Measurements from ENCODE around the gene PRRX2. TPM values are rescaled to one million over a fixed set of nuclear protein-coding genes. Genes with fewer than 3 reads are reported as not detected.
A peak's percentile ranks its signal among the peaks of the same experiment; 100 is the strongest.

PRRX2 gene
- total RNA-seq, 1 donor from 2014 or later: not detected

GRCh38 chr9:129644365-129644764 lies 21.1 kb upstream of the PRRX2 start:
- Mint-ChIP-seq H3K27ac (no peak overlapping the region), H3K9me3 (no peaks in the 10 kb centered on the region), H3K4me1 (peaks cover 16% of the 10 kb centered on the region), H3K27me3 (no peaks in the 10 kb centered on the region), H3K36me3 (ENCODE audit: low read depth) (peaks cover 2% of the 10 kb centered on the region), H3K4me3 (no peak overlapping the region)
- ATAC-seq (ENCODE audit: low read depth): no peak
- DNase-seq: no peak
- ChIA-PET POLR2A (no interaction called here), CTCF (interaction anchor here (1.1 kb wide), 1 partner anchor 93 kb away, joined by 3 read pairs; no protein-coding TSS in a partner anchor)
- intact Hi-C loops (cut with micrococcal nuclease): no loop called here
- TF ChIP-seq CTCF (IDR thresholded peaks at IDR 0.05): no peak

GRCh38 chr9:129644902-129645301 lies 20.5 kb upstream of the PRRX2 start:
- intact Hi-C loops (cut with micrococcal nuclease): no loop called here

GRCh38 chr9:129646252-129646651 lies 19.2 kb upstream of the PRRX2 start:
- Mint-ChIP-seq H3K4me1 (peaks cover 2% of the 10 kb centered on the region), H3K27me3 (no peaks in the 10 kb centered on the region), H3K9me3 (no peaks in the 10 kb centered on the region), H3K27ac (no peak overlapping the region), H3K4me3 (no peak overlapping the region), H3K36me3 (ENCODE audit: low read depth) (no peaks in the 10 kb centered on the region)
- ChIA-PET POLR2A (no interaction called here), CTCF (no interaction called here)
- DNase-seq (no peak), ATAC-seq (ENCODE audit: low read depth) (no peak)
- TF ChIP-seq CTCF (IDR thresholded peaks at IDR 0.05): no peak
- intact Hi-C loops (cut with micrococcal nuclease): no loop called here

More at GRCh38 chr9:129644902-129645301, 20.5 kb upstream of the PRRX2 start:
- Mint-ChIP-seq H3K4me1 (peaks cover 15% of the 10 kb centered on the region), H3K27me3 (no peaks in the 10 kb centered on the region), H3K36me3 (ENCODE audit: low read depth) (no peaks in the 10 kb centered on the region), H3K4me3 (peak overlapping the region; percentile 11), H3K9me3 (no peaks in the 10 kb centered on the region), H3K27ac (no peak overlapping the region)
- POLR2A ChIA-PET: no interaction called here
- no peak for TF ChIP-seq CTCF (IDR thresholded peaks at IDR 0.05)
- no peak for DNase-seq
- ATAC-seq (ENCODE audit: low read depth): no peak
- CTCF ChIA-PET: no interaction called here

- no peaks in the 10 kb centered on the region for H3K36me3 Mint-ChIP-seq (ENCODE audit: low read depth)
- no peaks in the 10 kb centered on the region for H3K27me3 Mint-ChIP-seq
- CTCF ChIA-PET: no interaction called here
- no peak for ATAC-seq (ENCODE audit: low read depth)
- TF ChIP-seq CTCF (IDR thresholded peaks at IDR 0.05): no peak
- H3K4me1 Mint-ChIP-seq: no peaks in the 10 kb centered on the region
- no peak overlapping the region for H3K4me3 Mint-ChIP-seq
- POLR2A ChIA-PET: no interaction called here
- intact Hi-C loops (cut with micrococcal nuclease): no loop called here
- no peak overlapping the region for H3K27ac Mint-ChIP-seq
- H3K9me3 Mint-ChIP-seq: no peaks in the 10 kb centered on the region
- DNase-seq: no peak
Observed at GRCh38 chr9:129646654-129647053, 18.8 kb upstream of the PRRX2 start.

- intact Hi-C loops (cut with micrococcal nuclease): no loop called here
Observed at GRCh38 chr9:129647635-129648034, 17.8 kb upstream of the PRRX2 start.

More at GRCh38 chr9:129647635-129648034, 17.8 kb upstream of the PRRX2 start:
- H3K9me3 Mint-ChIP-seq: no peaks in the 10 kb centered on the region
- POLR2A ChIA-PET: no interaction called here
- H3K36me3 Mint-ChIP-seq (ENCODE audit: low read depth): no peaks in the 10 kb centered on the region
- ATAC-seq (ENCODE audit: low read depth): no peak
- CTCF ChIA-PET: no interaction called here
- H3K4me3 Mint-ChIP-seq: no peak overlapping the region
- DNase-seq: no peak
- no peak overlapping the region for H3K27ac Mint-ChIP-seq
- no peak for TF ChIP-seq CTCF (IDR thresholded peaks at IDR 0.05)
- no peaks in the 10 kb centered on the region for H3K4me1 Mint-ChIP-seq
- no peaks in the 10 kb centered on the region for H3K27me3 Mint-ChIP-seq
